Measurements from ENCODE around the gene GPR107.

The GPR107 gene

GRCh38 chr9:130188860-130189481, 135.3 kb downstream of the GPR107 start:
- DNase-seq = no peak

Measured in CD4-positive, alpha-beta T cell treated with Interleukin-4 for 4 hours (primary cell).